HL-60 (cell line): Measurements from ENCODE around the gene ACTR5.
A peak's percentile ranks its signal among the peaks of the same experiment; 100 is the strongest.

Source experiments
- DNase-seq, 2 experiments: peaks; one replicate each; pipeline ENCODE4 v3.0.0-alpha.2; 2010 to 2020; ENCODE audit warnings: low read depth in 1 of 2, low spot score in 1 of 2
- H3K27ac ChIP-seq: fragments of 250-450 bp; sonication (Bioruptor Pico); replicated peaks from 2 replicates; pipeline ENCODE4 v1.5.1; 2020; ENCODE audit warnings: mild to moderate bottlenecking, moderate library complexity
- H3K27me3 ChIP-seq: fragments of 250-450 bp; sonication (Bioruptor Pico); 2 replicates; pipeline ENCODE4 v1.5.1; 2021; ENCODE audit warnings: mild to moderate bottlenecking, moderate library complexity; ENCODE audit not compliant: insufficient read depth, poor library complexity, severe bottlenecking
- H3K4me3 ChIP-seq: replicated peaks from 2 replicates; pipeline ENCODE4 v1.5.1; 2011; ENCODE audit warnings: mild to moderate bottlenecking, control low read depth, low read length; ENCODE audit not compliant: insufficient read depth
- GABPA ChIP-seq: IDR thresholded peaks from 2 replicates; pipeline ENCODE4 v1.6.1; 2012; ENCODE audit warnings: low read depth
- POLR2AphosphoS5 ChIP-seq: IDR thresholded peaks from 2 replicates; pipeline ENCODE4 v1.6.1; 2012; ENCODE audit warnings: low read depth
- REST ChIP-seq: IDR thresholded peaks from 2 replicates; pipeline ENCODE4 v1.6.1; 2012; ENCODE audit warnings: low read depth; ENCODE audit not compliant: insufficient replicate concordance
- SPI1 ChIP-seq: IDR thresholded peaks from 2 replicates; pipeline ENCODE4 v1.6.1; 2012; ENCODE audit warnings: low read depth, mild to moderate bottlenecking, borderline replicate concordance
- long read RNA-seq: library from polyadenylated mRNA; unstranded; transcript quantifications from one replicate; pipeline ENCODE4 v2.0.0, GENCODE V29; 2020
- TF ChIP-seq, protein P1 (sequence below): IDR thresholded peaks from one replicate; pipeline ENCODE4 v1.5.1; 2011; ENCODE audit warnings: low read length, control low read depth, inconsistent platforms; ENCODE audit not compliant: insufficient read depth

The ACTR5 gene
- long read RNA-seq, transcript ACTR5-201 (9 exons, 2,565 nt) = major isoform, 34 of 76 reads
- long read RNA-seq, partial matches to known transcripts = 7 of 76 reads
- long read RNA-seq, other reads (novel, unspliced or antisense) = 35 of 76 reads

GRCh38 chr20:38748097-38748860 lies at the start of gene ACTR5:
ACTR5 (plus strand) TSS chr20:38748460; CDS start chr20:38748479, 19 bp downstream.
- peaks cover 2% of the 10 kb centered on the region for H3K27me3 ChIP-seq
- H3K27ac ChIP-seq = peak within 1 kb of the TSS; percentile 53
- DNase-seq = peak; percentile 70 to 91
- TF ChIP-seq SPI1 = no peak
- peak; percentile 70 for TF ChIP-seq POLR2AphosphoS5
- peak; percentile 60 for TF ChIP-seq REST
- H3K4me3 ChIP-seq = peak within 1 kb of the TSS; percentile 86

DNA sequence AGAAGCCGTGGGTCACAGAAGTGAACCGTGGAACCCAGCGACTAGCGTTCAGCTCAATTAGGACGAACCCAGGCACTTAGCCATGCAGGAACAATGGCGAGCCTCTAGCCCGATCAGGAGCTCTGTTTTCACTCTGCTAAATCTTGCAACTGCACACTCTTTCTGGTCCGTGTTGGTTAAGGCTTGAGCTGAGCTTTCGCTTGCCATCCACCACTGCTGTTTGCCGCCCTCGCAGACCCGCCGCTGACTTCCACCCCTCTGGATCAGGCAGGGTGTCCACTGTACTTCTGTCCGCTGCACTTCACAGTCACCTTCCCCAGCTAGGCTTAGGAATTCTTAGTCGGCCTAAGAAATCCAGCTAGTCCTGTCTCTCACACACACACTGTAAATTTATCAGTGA lies 49.7 kb upstream of the ACTR5 start:
- Histone ChIP-seq H3K27ac (no peak overlapping the region), H3K27me3 (no peaks in the 10 kb centered on the region), H3K4me3 (no peak overlapping the region)
- TF ChIP-seq POLR2AphosphoS5 (no peak), REST (no peak), SPI1 (no peak), GABPA (no peak)
- TF ChIP-seq, protein P1, sequence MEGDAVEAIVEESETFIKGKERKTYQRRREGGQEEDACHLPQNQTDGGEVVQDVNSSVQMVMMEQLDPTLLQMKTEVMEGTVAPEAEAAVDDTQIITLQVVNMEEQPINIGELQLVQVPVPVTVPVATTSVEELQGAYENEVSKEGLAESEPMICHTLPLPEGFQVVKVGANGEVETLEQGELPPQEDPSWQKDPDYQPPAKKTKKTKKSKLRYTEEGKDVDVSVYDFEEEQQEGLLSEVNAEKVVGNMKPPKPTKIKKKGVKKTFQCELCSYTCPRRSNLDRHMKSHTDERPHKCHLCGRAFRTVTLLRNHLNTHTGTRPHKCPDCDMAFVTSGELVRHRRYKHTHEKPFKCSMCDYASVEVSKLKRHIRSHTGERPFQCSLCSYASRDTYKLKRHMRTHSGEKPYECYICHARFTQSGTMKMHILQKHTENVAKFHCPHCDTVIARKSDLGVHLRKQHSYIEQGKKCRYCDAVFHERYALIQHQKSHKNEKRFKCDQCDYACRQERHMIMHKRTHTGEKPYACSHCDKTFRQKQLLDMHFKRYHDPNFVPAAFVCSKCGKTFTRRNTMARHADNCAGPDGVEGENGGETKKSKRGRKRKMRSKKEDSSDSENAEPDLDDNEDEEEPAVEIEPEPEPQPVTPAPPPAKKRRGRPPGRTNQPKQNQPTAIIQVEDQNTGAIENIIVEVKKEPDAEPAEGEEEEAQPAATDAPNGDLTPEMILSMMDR = no peak
- no peak for DNase-seq

DNA sequence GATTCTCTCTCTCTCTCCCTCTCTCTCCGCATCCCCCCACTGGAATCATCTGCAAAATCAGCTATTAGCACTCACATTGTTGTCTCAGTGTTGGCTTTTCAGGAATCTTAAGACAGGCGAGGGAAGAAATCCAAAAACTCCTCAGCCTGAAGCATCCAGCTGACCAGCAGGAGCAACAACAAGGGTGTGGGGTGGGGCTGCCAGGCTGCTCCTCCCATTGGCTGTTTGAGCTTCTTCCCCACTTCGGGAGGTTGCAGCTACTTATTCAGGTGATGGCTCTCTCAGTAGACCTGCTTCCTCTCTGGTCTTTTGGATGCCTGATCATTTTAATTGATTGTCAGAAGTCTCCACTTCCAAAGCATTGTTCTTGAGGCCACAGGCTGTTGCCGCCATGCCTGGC lies 48.1 kb upstream of the ACTR5 start:
- Histone ChIP-seq H3K27ac (no peak overlapping the region), H3K27me3 (no peaks in the 10 kb centered on the region), H3K4me3 (no peak overlapping the region)
- no peak for TF ChIP-seq POLR2AphosphoS5
- TF ChIP-seq GABPA = no peak
- TF ChIP-seq, protein P1 = no peak
- no peak for TF ChIP-seq REST
- no peak for DNase-seq
